ENCODE measurements around the gene LIX1L. TPM values are rescaled to one million over a fixed set of nuclear protein-coding genes. Genes with fewer than 3 reads are reported as not detected.

LIX1L gene
- total RNA-seq, 1 donor from 2014 or later, result 38.4 TPM

GRCh38 chr1:145979746-145980456 is 22.1 kb upstream of the LIX1L start:
- intact Hi-C loops (cut with micrococcal nuclease), result loop anchor here (1.0 to 5.0 kb wide), 2 partner anchors 16 to 53 kb away; partner anchors contain the start of genes RBM8A and TXNIP

GRCh38 chr1:145978854-145979745 is 21.3 kb upstream of the LIX1L start:
- no peak overlapping the region for H3K4me3 Mint-ChIP-seq
- no peaks in the 10 kb centered on the region for H3K36me3 Mint-ChIP-seq (ENCODE audit: low read depth)
- peaks cover 12% of the 10 kb centered on the region for H3K4me1 Mint-ChIP-seq
- no peak overlapping the region for H3K27ac Mint-ChIP-seq
- intact Hi-C loops (cut with micrococcal nuclease), result loop anchor here (1.0 to 5.0 kb wide), 3 partner anchors 15 to 56 kb away; partner anchors contain the start of genes ANKRD34A, POLR3GL and RBM8A
- H3K27me3 Mint-ChIP-seq, result no peaks in the 10 kb centered on the region
- peak; percentile 96 for DNase-seq
- H3K9me3 Mint-ChIP-seq, result no peaks in the 10 kb centered on the region

More at GRCh38 chr1:145979746-145980456, 22.1 kb upstream of the LIX1L start:
- DNase-seq, result peak; percentile 81
- Mint-ChIP-seq H3K4me1 (peaks cover 18% of the 10 kb centered on the region), H3K4me3 (no peak overlapping the region), H3K27me3 (no peaks in the 10 kb centered on the region), H3K27ac (no peak overlapping the region), H3K36me3 (ENCODE audit: low read depth) (peaks cover under 1% of the 10 kb centered on the region), H3K9me3 (no peaks in the 10 kb centered on the region)

- Mint-ChIP-seq H3K9me3 (no peaks in the 10 kb centered on the region), H3K36me3 (ENCODE audit: low read depth) (no peaks in the 10 kb centered on the region), H3K4me1 (peaks cover 10% of the 10 kb centered on the region), H3K27ac (no peak overlapping the region), H3K4me3 (no peak overlapping the region), H3K27me3 (no peaks in the 10 kb centered on the region)
- intact Hi-C loops (cut with micrococcal nuclease), result loop anchor here (1.0 to 5.0 kb wide), 3 partner anchors 14 to 57 kb away; partner anchors contain the start of genes ANKRD34A, POLR3GL and RBM8A
- DNase-seq, result no peak
These were observed 20.6 kb upstream of the LIX1L start for GRCh38 chr1:145978471-145978853.

- H3K4me1 Mint-ChIP-seq, result peaks cover 8% of the 10 kb centered on the region
- H3K27me3 Mint-ChIP-seq, result no peaks in the 10 kb centered on the region
- H3K27ac Mint-ChIP-seq, result no peak overlapping the region
- intact Hi-C loops (cut with micrococcal nuclease), result loop anchor here (1.0 to 5.0 kb wide), 4 partner anchors 13 to 58 kb away; partner anchors contain the start of genes ANKRD34A, POLR3GL and RBM8A
- no peaks in the 10 kb centered on the region for H3K9me3 Mint-ChIP-seq
- H3K4me3 Mint-ChIP-seq, result no peak overlapping the region
- peak; percentile 91 for DNase-seq
- no peaks in the 10 kb centered on the region for H3K36me3 Mint-ChIP-seq (ENCODE audit: low read depth)
These were observed 20.0 kb upstream of the LIX1L start for GRCh38 chr1:145977486-145978470.

- Mint-ChIP-seq H3K4me1 (peaks cover 7% of the 10 kb centered on the region), H3K27ac (no peak overlapping the region), H3K36me3 (ENCODE audit: low read depth) (no peaks in the 10 kb centered on the region), H3K27me3 (no peaks in the 10 kb centered on the region), H3K9me3 (no peaks in the 10 kb centered on the region), H3K4me3 (no peak overlapping the region)
- DNase-seq, result no peak
- intact Hi-C loops (cut with micrococcal nuclease), result loop anchor here (1.0 to 5.0 kb wide), 2 partner anchors 30 to 50 kb away; partner anchors contain the start of gene RBM8A
These were observed 19.2 kb upstream of the LIX1L start for GRCh38 chr1:145977016-145977415.

- no peak overlapping the region for H3K4me3 Mint-ChIP-seq
- H3K27ac Mint-ChIP-seq, result no peak overlapping the region
- peaks cover 7% of the 10 kb centered on the region for H3K4me1 Mint-ChIP-seq
- DNase-seq, result no peak
- H3K9me3 Mint-ChIP-seq, result no peaks in the 10 kb centered on the region
- no peaks in the 10 kb centered on the region for H3K36me3 Mint-ChIP-seq (ENCODE audit: low read depth)
- H3K27me3 Mint-ChIP-seq, result no peaks in the 10 kb centered on the region
- intact Hi-C loops (cut with micrococcal nuclease), result loop anchor here (5.0 kb wide), 1 partner anchor 48 kb away; the partner anchor contains the start of gene RBM8A
These were observed 17.4 kb upstream of the LIX1L start for GRCh38 chr1:145975216-145975615.

GRCh38 chr1:145974721-145975120 is 16.9 kb upstream of the LIX1L start:
- no peaks in the 10 kb centered on the region for H3K36me3 Mint-ChIP-seq (ENCODE audit: low read depth)
- H3K9me3 Mint-ChIP-seq, result no peaks in the 10 kb centered on the region
- no peak overlapping the region for H3K27ac Mint-ChIP-seq
- DNase-seq, result no peak
- peaks cover 7% of the 10 kb centered on the region for H3K4me1 Mint-ChIP-seq
- H3K27me3 Mint-ChIP-seq, result no peaks in the 10 kb centered on the region
- intact Hi-C loops (cut with micrococcal nuclease), result loop anchor here (5.0 kb wide), 1 partner anchor 47 kb away; the partner anchor contains the start of gene RBM8A
- H3K4me3 Mint-ChIP-seq, result no peak overlapping the region

- H3K4me1 Mint-ChIP-seq, result peaks cover 7% of the 10 kb centered on the region
- H3K27ac Mint-ChIP-seq, result no peak overlapping the region
- H3K9me3 Mint-ChIP-seq, result no peaks in the 10 kb centered on the region
- intact Hi-C loops (cut with micrococcal nuclease), result no loop called here
- no peak overlapping the region for H3K4me3 Mint-ChIP-seq
- no peaks in the 10 kb centered on the region for H3K27me3 Mint-ChIP-seq
- H3K36me3 Mint-ChIP-seq (ENCODE audit: low read depth), result peaks cover 5% of the 10 kb centered on the region
- no peak for DNase-seq
These were observed 14.8 kb upstream of the LIX1L start for GRCh38 chr1:145972580-145972979.

GRCh38 chr1:145967288-145967687 is 9.5 kb upstream of the LIX1L start:
- Mint-ChIP-seq H3K27me3 (no peaks in the 10 kb centered on the region), H3K9me3 (no peaks in the 10 kb centered on the region), H3K36me3 (ENCODE audit: low read depth) (peaks cover 8% of the 10 kb centered on the region), H3K4me3 (no peak overlapping the region), H3K4me1 (peaks cover 19% of the 10 kb centered on the region), H3K27ac (no peak overlapping the region)
- DNase-seq, result no peak
- intact Hi-C loops (cut with micrococcal nuclease), result no loop called here

GRCh38 chr1:145965119-145965744 is 7.4 kb upstream of the LIX1L start:
- Mint-ChIP-seq H3K27me3 (no peaks in the 10 kb centered on the region), H3K4me1 (peaks cover 32% of the 10 kb centered on the region), H3K27ac (peak overlapping the region; percentile 93), H3K36me3 (ENCODE audit: low read depth) (peaks cover 11% of the 10 kb centered on the region), H3K4me3 (peak overlapping the region; percentile 98), H3K9me3 (no peaks in the 10 kb centered on the region)
- intact Hi-C loops (cut with micrococcal nuclease), result loop anchor here (2.0 kb wide), 1 partner anchor 74 kb away; no protein-coding TSS in a partner anchor
- DNase-seq, result no peak

- no peaks in the 10 kb centered on the region for H3K27me3 Mint-ChIP-seq
- peaks cover 34% of the 10 kb centered on the region for H3K4me1 Mint-ChIP-seq
- peak within 1 kb of the TSS; percentile 93 for H3K27ac Mint-ChIP-seq
- intact Hi-C loops (cut with micrococcal nuclease), result loop anchor here (1.0 to 5.0 kb wide), 6 partner anchors 14 to 105 kb away; partner anchors contain the start of genes PIAS3, RBM8A and TXNIP
- no peaks in the 10 kb centered on the region for H3K9me3 Mint-ChIP-seq
- DNase-seq, result peak; percentile 98
- H3K4me3 Mint-ChIP-seq, result peak within 1 kb of the TSS; percentile 98
- peaks cover 11% of the 10 kb centered on the region for H3K36me3 Mint-ChIP-seq (ENCODE audit: low read depth)
These were observed 6.7 kb upstream of the LIX1L start, which contains the start of the genes ANKRD34A and POLR3GL for GRCh38 chr1:145964328-145965118. TSS of gene ANKRD34A (minus strand) at chr1:145964575. CDS start at chr1:145961759, 2,816 bp downstream. TSS of gene POLR3GL (plus strand) at chr1:145964690. CDS start at chr1:145974866, 10,176 bp downstream.
